ENCODE measurements around the gene SHOC2.

GRCh38 chr10:110900983-110901382 is 18.4 kb upstream of the SHOC2 start:
- no peak for TF ChIP-seq CTCF (IDR thresholded peaks at IDR 0.05; ENCODE audit: low read length)
- TF ChIP-seq EZH2 (IDR thresholded peaks at IDR 0.05; ENCODE audit: borderline replicate concordance, low read length) = no peak

Measured in OCI-LY1 (cell line).